ENCODE data around the gene ACTN4.

DNA sequence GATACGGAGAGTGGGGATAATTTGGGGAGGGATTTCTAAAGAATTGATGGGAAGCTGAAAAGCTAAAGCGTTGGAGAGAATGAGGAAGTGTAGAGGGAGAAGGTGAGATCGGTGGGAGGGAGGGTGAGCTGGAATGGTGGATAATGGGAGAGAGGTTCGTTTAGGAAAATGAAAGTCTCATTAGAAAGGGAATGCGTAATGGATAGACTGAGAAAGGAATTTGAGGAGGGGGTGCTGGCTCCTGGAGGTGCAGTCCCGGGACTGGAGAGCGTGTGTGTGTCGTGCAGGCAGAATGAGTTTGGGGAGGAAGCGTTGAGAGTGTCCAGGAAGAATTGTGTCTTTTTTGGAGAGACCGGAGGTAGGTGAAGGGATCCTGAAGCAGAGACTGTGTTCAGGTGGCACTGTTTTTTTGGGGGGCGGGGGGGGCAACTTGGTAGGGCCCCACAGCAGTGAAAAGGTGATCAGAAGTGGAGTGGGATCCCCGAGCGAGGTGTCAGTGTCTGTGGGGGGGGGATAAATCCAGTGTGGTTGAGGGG lies 1.4 kb downstream of the ACTN4 start:
- TF ChIP-seq, protein P1, sequence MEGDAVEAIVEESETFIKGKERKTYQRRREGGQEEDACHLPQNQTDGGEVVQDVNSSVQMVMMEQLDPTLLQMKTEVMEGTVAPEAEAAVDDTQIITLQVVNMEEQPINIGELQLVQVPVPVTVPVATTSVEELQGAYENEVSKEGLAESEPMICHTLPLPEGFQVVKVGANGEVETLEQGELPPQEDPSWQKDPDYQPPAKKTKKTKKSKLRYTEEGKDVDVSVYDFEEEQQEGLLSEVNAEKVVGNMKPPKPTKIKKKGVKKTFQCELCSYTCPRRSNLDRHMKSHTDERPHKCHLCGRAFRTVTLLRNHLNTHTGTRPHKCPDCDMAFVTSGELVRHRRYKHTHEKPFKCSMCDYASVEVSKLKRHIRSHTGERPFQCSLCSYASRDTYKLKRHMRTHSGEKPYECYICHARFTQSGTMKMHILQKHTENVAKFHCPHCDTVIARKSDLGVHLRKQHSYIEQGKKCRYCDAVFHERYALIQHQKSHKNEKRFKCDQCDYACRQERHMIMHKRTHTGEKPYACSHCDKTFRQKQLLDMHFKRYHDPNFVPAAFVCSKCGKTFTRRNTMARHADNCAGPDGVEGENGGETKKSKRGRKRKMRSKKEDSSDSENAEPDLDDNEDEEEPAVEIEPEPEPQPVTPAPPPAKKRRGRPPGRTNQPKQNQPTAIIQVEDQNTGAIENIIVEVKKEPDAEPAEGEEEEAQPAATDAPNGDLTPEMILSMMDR (conservative IDR thresholded peaks at IDR 0.05): no peak
- TF ChIP-seq EZH2 (IDR thresholded peaks at IDR 0.05; ENCODE audit: low read depth): no peak

All from PC-9 (cell line).